Ovary (tissue), 9 donors: ENCODE data around the gene ZDHHC19. TPM values are rescaled to one million over a fixed set of nuclear protein-coding genes. Genes with fewer than 3 reads are reported as not detected.
A peak's percentile ranks its signal among the peaks of the same experiment; 100 is the strongest.
"Not testable (repeated sequence)": the region's sequence is repeated elsewhere in the genome, so short reads cannot be mapped to it uniquely, and the experiment has no call there.

ENCODE experiments used
- DNase-seq, 5 donors: peaks; one replicate each; pipeline ENCODE4 v3.0.0-alpha.2; 2019 to 2020
- H3K27ac ChIP-seq, 2 donors: fragments of 200-600 bp; one replicate each; pipeline versions ENCODE4 v1.5.1 to v1.8.0; 2019 to 2022
- H3K27me3 ChIP-seq: fragments of 200-600 bp; one replicate; pipeline ENCODE4 v1.8.0; 2022
- H3K36me3 ChIP-seq: fragments of 200-600 bp; sonication (generic); one replicate; pipeline ENCODE4 v1.5.1; 2019
- H3K4me1 ChIP-seq: one replicate; pipeline ENCODE4 v1.8.1; 2013; ENCODE audit warnings: mild to moderate bottlenecking, moderate library complexity; ENCODE audit not compliant: insufficient read depth
- H3K4me3 ChIP-seq: fragments of 200-600 bp; sonication (generic); one replicate; pipeline ENCODE4 v1.5.1; 2017
- H3K9me3 ChIP-seq, 2 donors: fragments of 200-600 bp in 1 of 2; sonication (generic) in 1 of 2; one replicate each; pipeline versions ENCODE4 v1.5.1 to v1.8.1; 2013 to 2019; ENCODE audit warnings: mild to moderate bottlenecking in 1 of 2, moderate library complexity in 1 of 2
- CTCF ChIP-seq, 3 donors: fragments of 450-650 bp in 2 of 3; fragments of 200-600 bp in 1 of 3; IDR thresholded peaks; one replicate each; pipeline versions ENCODE4 v1.5.1 to v1.8.0; 2016 to 2022; ENCODE audit warnings: antibody characterized with exemption in 3 of 3, mild to moderate bottlenecking in 1 of 3
- EP300 ChIP-seq: sonication (generic); formaldehyde crosslinking; IDR thresholded peaks from one replicate; pipeline ENCODE4 v1.6.1; 2017; ENCODE audit warnings: antibody characterized with exemption
- POLR2A ChIP-seq: fragments of 450-650 bp; IDR thresholded peaks from one replicate; pipeline ENCODE4 v1.6.1; 2017; ENCODE audit warnings: antibody characterized with exemption, mild to moderate bottlenecking, moderate library complexity
- WGBS, 3 donors: extraction: QIAGEN DNeasy Blood & Tissue Kit in 1 of 3; methylation state at CpG; one replicate each; pipeline versions ENCODE4 v1.1.5 to v1.1.7; 2013 to 2017; 5-methylcytosine and 5-hydroxymethylcytosine counted together
- intact Hi-C, 4 donors: fragments of 100-400 bp; cut with DNase I; formaldehyde crosslinking; loops; one replicate each; pipeline versions ENCODE4 v1.11.0 to v1.15.1; 2022 to 2023
- polyA plus RNA-seq, 2 donors: library from polyadenylated mRNA; stranded (reverse); fragments of 200-250 nt in 1 of 2; fragments of 350-450 nt in 1 of 2; fragmentation: Illumina TruSeq in 1 of 2; extraction: RNeasy Lipid Tissue Mini Kit (QIAGEN cat#74804) in 1 of 2; gene quantifications; one replicate each; pipeline ENCODE4 v1.2.3, GENCODE V29; 2013 to 2014
- total RNA-seq, 7 donors: library from RNA; depleted of rRNA in 2 of 7; stranded (reverse); fragments of >200 nt in 2 of 7; fragmentation: NEBNext Ultra II Directional in 3 of 7; extraction: Animal tissue kit (Norgen Biotek cat#: 25700) in 3 of 7; gene quantifications; one replicate each; pipeline versions ENCODE4 v1.1.0 to v1.2.4, GENCODE V29; 2016 to 2023
- donor health status: DM: no; HTN: no; CAD: no; lungs with moderate emphysema.
- donor health status: DM: no; HTN: no; CAD: no.
- donor health status: Bipolar disorder and iron deficiency.
- donor health status: DM: yes; HTN: yes; CAD: no.
- donor health status: DM: no; HTN: no; CAD: no.
- donor health status: DM: yes; HTN: yes; CAD: no.

The ZDHHC19 gene
- total and polyA plus RNA-seq, 9 donors, result 0.24 to 9.3 (median 4.5) TPM

- DNase-seq, result peak; percentile 52 to 75 (median 70)
- Histone ChIP-seq H3K27me3 (no peaks in the 10 kb centered on the region), H3K9me3 (no peaks in the 10 kb centered on the region), H3K4me1 (peaks cover 7% of the 10 kb centered on the region), H3K27ac (peak overlapping the region in 1 of 2 donors; percentile 29), H3K4me3 (peak overlapping the region; percentile 31), H3K36me3 (no peaks in the 10 kb centered on the region)
- intact Hi-C loops, result no loop called here
- no peak for TF ChIP-seq CTCF (IDR thresholded peaks at IDR 0.05)
- no peak for TF ChIP-seq POLR2A
- TF ChIP-seq EP300, result no peak
- 15 to 19% (median 16%) methylated on average over 27 to 37 of the region's 70 CpGs for WGBS, 3 donors
Observed at GRCh38 chr3:196207159-196207832, 3.9 kb downstream of the ZDHHC19 start.

- H3K27ac ChIP-seq, DNase-seq, H3K9me3 ChIP-seq, H3K4me3 ChIP-seq, intact Hi-C loops, H3K27me3 ChIP-seq, H3K4me1 ChIP-seq, H3K36me3 ChIP-seq: not testable (repeated sequence)
- WGBS, 3 donors, result 90 to 91% (median 91%) methylated on average over 9 of the region's 9 CpGs
Observed at GRCh38 chr3:196205442-196206205, 5.6 kb downstream of the ZDHHC19 start.

GRCh38 chr3:196203846-196204245 lies 7.4 kb downstream of the ZDHHC19 start:
- no peaks in the 10 kb centered on the region for H3K9me3 ChIP-seq
- peaks cover 6% of the 10 kb centered on the region for H3K4me1 ChIP-seq
- no peaks in the 10 kb centered on the region for H3K36me3 ChIP-seq
- H3K27me3 ChIP-seq, result no peaks in the 10 kb centered on the region
- DNase-seq, result no peak
- 84 to 95% (median 86%) methylated on average over 3 of the region's 3 CpGs for WGBS, 3 donors
- no peak overlapping the region for H3K4me3 ChIP-seq
- TF ChIP-seq POLR2A (no peak), CTCF (IDR thresholded peaks at IDR 0.05) (no peak), EP300 (no peak)
- intact Hi-C loops, result no loop called here
- no peak overlapping the region for H3K27ac ChIP-seq

- H3K27ac ChIP-seq, result peak overlapping the region in 1 of 2 donors; percentile 60
- no peak for TF ChIP-seq POLR2A
- no peak for TF ChIP-seq EP300
- no peak for TF ChIP-seq CTCF (IDR thresholded peaks at IDR 0.05)
- no peak overlapping the region for H3K4me3 ChIP-seq
- DNase-seq, result peak in 4 of 5 donors; percentile 50 to 66 (median 58)
- no peaks in the 10 kb centered on the region for H3K36me3 ChIP-seq
- H3K27me3 ChIP-seq, result no peaks in the 10 kb centered on the region
- intact Hi-C loops, result no loop called here
- 29 to 63% (median 60%) methylated on average over 21 of the region's 21 CpGs for WGBS, 3 donors
- H3K4me1 ChIP-seq, result peaks cover 6% of the 10 kb centered on the region
- H3K9me3 ChIP-seq, result no peaks in the 10 kb centered on the region
Observed at GRCh38 chr3:196202516-196202970, 8.7 kb downstream of the ZDHHC19 start.
